Lung (tissue), 12 donors: Measurements from ENCODE around the gene SLC1A6. TPM values are rescaled to one million over a fixed set of nuclear protein-coding genes. Genes with fewer than 3 reads are reported as not detected.
"Not testable (repeated sequence)": the region's sequence is repeated elsewhere in the genome, so short reads cannot be mapped to it uniquely, and the experiment has no call there.

Experiments
- ATAC-seq: fragments of 200-7000 bp; cut with Tn5 transposase; one replicate; pipeline ENCODE4 v1.9.1; 2020; ENCODE audit warnings: moderate number of reproducible peaks; ENCODE audit not compliant: insufficient read depth, low FRiP score
- DNase-seq, 3 donors: peaks; one replicate each; pipeline ENCODE4 v3.0.0-alpha.2; 2013 to 2017
- H3K27ac ChIP-seq, 2 donors: one replicate each; pipeline ENCODE4 v1.5.1; 2013; ENCODE audit warnings: mild to moderate bottlenecking in 2 of 2, moderate library complexity in 2 of 2, control low read depth in 1 of 2, inconsistent platforms in 1 of 2, low read depth in 1 of 2, low read length in 1 of 2
- H3K27me3 ChIP-seq, 3 donors: one replicate each; pipeline ENCODE4 v1.5.1; 2013; ENCODE audit warnings: low read length in 2 of 3; ENCODE audit not compliant: control insufficient read depth in 3 of 3, insufficient read depth in 3 of 3
- H3K36me3 ChIP-seq, 4 donors: one replicate each; pipeline ENCODE4 v1.5.1; 2013; ENCODE audit warnings: low read length in 4 of 4, mild to moderate bottlenecking in 1 of 4, moderate library complexity in 1 of 4; ENCODE audit not compliant: control insufficient read depth in 4 of 4, insufficient read depth in 4 of 4
- H3K4me1 ChIP-seq, 5 donors: one replicate each; pipeline ENCODE4 v1.5.1; 2013; ENCODE audit warnings: low read length in 5 of 5, mild to moderate bottlenecking in 2 of 5, moderate library complexity in 1 of 5; ENCODE audit not compliant: control insufficient read depth in 5 of 5, insufficient read depth in 5 of 5
- H3K4me3 ChIP-seq: one replicate; pipeline ENCODE4 v1.5.1; 2013; ENCODE audit warnings: mild to moderate bottlenecking, control low read depth, moderate library complexity
- H3K9ac ChIP-seq, 2 donors: one replicate each; pipeline ENCODE4 v1.5.1; 2013; ENCODE audit warnings: low read length in 2 of 2, control low read depth in 1 of 2; ENCODE audit not compliant: insufficient read depth in 1 of 2
- H3K9me3 ChIP-seq, 4 donors: one replicate each; pipeline ENCODE4 v1.5.1; 2013; ENCODE audit warnings: low read length in 3 of 4, mild to moderate bottlenecking in 1 of 4, moderate library complexity in 1 of 4; ENCODE audit not compliant: control insufficient read depth in 4 of 4, insufficient read depth in 3 of 4
- WGBS, 2 donors: extraction: QIAGEN DNeasy Blood & Tissue Kit; methylation state at CpG; one replicate each; pipeline ENCODE4 v1.1.7; 2013; 5-methylcytosine and 5-hydroxymethylcytosine counted together
- polyA plus RNA-seq, 2 donors: library from polyadenylated mRNA; stranded (reverse); fragments of 200-250 nt; gene quantifications; one replicate each; pipeline ENCODE4 v1.2.1, GENCODE V29; 2013
- total RNA-seq, 2 donors: library from RNA; depleted of rRNA in 1 of 2; stranded (reverse); fragments of >200 nt in 1 of 2; gene quantifications; one replicate each; pipeline ENCODE4 v1.2.1, GENCODE V29; 2014 to 2021
- TF ChIP-seq, protein P1 (sequence below): IDR thresholded peaks from 2 replicates; pipeline ENCODE4 v1.5.1; 2012; ENCODE audit warnings: mild to moderate bottlenecking; ENCODE audit errors: control extremely low read depth, extremely low read depth
- donor health status: control.
- donor health status: control.
- donor health status: Bipolar disorder and iron deficiency.
- donor health status: healthy.
- donor health status: DM: yes; HTN: yes; CAD: no.

Gene SLC1A6
- total and polyA plus RNA-seq, 4 donors, result not detected

- H3K27ac ChIP-seq, result no peak overlapping the region
- no peak overlapping the region for H3K9ac ChIP-seq
- H3K4me3 ChIP-seq, result no peak overlapping the region
- WGBS, 2 donors, result 41 to 57% methylated on average over 24 of the region's 24 CpGs
- no peak for DNase-seq
- peaks cover 0 to 15% (median 3%) of the 10 kb centered on the region in 4 donors for H3K9me3 ChIP-seq
- TF ChIP-seq, protein P1, sequence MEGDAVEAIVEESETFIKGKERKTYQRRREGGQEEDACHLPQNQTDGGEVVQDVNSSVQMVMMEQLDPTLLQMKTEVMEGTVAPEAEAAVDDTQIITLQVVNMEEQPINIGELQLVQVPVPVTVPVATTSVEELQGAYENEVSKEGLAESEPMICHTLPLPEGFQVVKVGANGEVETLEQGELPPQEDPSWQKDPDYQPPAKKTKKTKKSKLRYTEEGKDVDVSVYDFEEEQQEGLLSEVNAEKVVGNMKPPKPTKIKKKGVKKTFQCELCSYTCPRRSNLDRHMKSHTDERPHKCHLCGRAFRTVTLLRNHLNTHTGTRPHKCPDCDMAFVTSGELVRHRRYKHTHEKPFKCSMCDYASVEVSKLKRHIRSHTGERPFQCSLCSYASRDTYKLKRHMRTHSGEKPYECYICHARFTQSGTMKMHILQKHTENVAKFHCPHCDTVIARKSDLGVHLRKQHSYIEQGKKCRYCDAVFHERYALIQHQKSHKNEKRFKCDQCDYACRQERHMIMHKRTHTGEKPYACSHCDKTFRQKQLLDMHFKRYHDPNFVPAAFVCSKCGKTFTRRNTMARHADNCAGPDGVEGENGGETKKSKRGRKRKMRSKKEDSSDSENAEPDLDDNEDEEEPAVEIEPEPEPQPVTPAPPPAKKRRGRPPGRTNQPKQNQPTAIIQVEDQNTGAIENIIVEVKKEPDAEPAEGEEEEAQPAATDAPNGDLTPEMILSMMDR, result no peak
- H3K36me3 ChIP-seq, result no peaks in the 10 kb centered on the region
- H3K27me3 ChIP-seq, result no peaks in the 10 kb centered on the region
- ATAC-seq, result no peak
- no peaks in the 10 kb centered on the region for H3K4me1 ChIP-seq
These were observed 25.5 kb downstream of the SLC1A6 start for GRCh38 chr19:14954071-14954655.

- Histone ChIP-seq H3K4me1 (no peaks in the 10 kb centered on the region), H3K9ac (no peak overlapping the region), H3K27me3 (no peaks in the 10 kb centered on the region), H3K4me3 (no peak overlapping the region), H3K9me3 (peaks cover 0 to 15% (median 2%) of the 10 kb centered on the region in 4 donors), H3K27ac (no peak overlapping the region), H3K36me3 (no peaks in the 10 kb centered on the region)
- WGBS, 2 donors, result 83 to 88% methylated on average over 11 of the region's 11 CpGs
- TF ChIP-seq, protein P1, result no peak
- ATAC-seq, result no peak
- no peak for DNase-seq
These were observed 26.9 kb downstream of the SLC1A6 start for GRCh38 chr19:14952767-14953166.

DNA sequence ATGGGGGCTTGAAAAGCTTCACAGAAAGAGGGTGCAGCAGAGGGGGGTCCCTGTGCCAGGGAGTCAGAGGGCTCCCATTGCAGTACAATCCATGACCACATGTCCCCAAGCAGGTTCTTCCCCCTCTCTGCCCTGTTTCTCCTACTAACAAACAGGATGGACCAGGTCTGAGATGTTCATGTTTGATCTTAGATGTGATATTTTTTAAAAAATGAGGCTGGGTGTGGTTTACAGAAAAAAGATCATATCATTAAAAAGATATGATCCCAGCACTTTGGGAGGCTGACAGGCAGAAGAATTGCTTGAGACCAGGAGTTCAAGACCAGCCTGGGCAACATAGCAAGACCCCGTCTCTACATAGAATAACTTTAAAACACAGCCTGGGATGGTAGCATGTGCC lies 29.2 kb downstream of the SLC1A6 start:
- Histone ChIP-seq H3K36me3 (no peaks in the 10 kb centered on the region), H3K4me1 (no peaks in the 10 kb centered on the region), H3K27ac (no peak overlapping the region), H3K4me3 (no peak overlapping the region), H3K27me3 (no peaks in the 10 kb centered on the region), H3K9me3 (peaks cover 0 to 5% (median 0%) of the 10 kb centered on the region in 4 donors), H3K9ac (no peak overlapping the region)
- no peak for DNase-seq
- no peak for ATAC-seq
- WGBS, 2 donors, result 93 to 100% methylated on average over 1 of the region's 1 CpG
- TF ChIP-seq, protein P1, result no peak

DNA sequence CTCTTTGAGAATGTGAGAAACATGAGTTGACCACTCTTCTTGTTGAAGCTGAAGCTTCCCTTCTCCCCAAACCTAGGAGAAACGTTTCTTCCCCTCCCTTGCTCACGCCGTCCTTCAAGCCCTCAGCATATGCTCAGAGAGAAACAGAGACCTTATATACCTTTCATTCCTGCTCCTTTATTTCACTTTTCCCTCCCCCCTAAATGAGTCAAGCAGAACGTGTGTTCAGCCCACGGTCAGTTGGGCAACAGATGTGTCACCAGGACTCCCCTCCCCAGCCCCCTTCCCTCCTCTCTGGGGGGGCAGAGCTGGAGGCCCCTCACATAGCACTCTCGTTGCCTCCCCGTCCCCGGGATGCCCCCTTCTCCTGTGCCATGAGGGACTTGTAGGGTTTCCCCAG lies 29.8 kb downstream of the SLC1A6 start:
- ATAC-seq (no peak), DNase-seq (no peak)
- Histone ChIP-seq H3K36me3 (no peaks in the 10 kb centered on the region), H3K9ac (no peak overlapping the region), H3K27ac (no peak overlapping the region), H3K4me1 (no peaks in the 10 kb centered on the region), H3K27me3 (no peaks in the 10 kb centered on the region), H3K9me3 (peaks cover 0 to 5% (median 0%) of the 10 kb centered on the region in 4 donors), H3K4me3 (no peak overlapping the region)
- TF ChIP-seq, protein P1, result no peak
- WGBS, 2 donors, result 66 to 72% methylated on average over 8 of the region's 8 CpGs

DNA sequence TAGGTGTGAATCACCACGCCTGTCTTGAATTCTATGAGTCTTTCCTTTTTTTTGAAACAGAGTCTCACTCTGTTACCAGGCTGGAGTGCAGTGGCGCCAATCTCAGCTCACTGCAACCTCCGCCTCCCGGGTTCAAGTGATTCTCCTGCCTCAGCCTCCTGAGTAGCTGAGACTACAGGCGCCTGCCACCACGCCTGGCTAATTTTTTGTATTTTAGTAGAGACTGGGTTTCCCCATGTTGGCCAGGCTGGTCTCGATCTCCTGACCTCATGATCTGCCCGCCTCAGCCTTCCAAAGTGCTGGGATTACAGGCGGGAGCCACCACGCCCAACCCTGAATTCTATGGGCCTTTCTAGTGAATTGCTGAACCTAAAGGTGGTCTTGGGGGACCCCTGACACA lies 30.3 kb downstream of the SLC1A6 start:
- 91 to 93% methylated on average over 10 of the region's 10 CpGs for WGBS, 2 donors
- H3K27me3 ChIP-seq, ATAC-seq, H3K9ac ChIP-seq, H3K4me1 ChIP-seq, H3K36me3 ChIP-seq, H3K27ac ChIP-seq, H3K9me3 ChIP-seq, DNase-seq, H3K4me3 ChIP-seq: not testable (repeated sequence)
